HG03103 (cell line): Measurements from ENCODE around the gene DRD3.

Experiments
- ATAC-seq: cut with Tn5 transposase; IDR thresholded peaks from one replicate; pipeline ENCODE4 v1.9.1; 2021; ENCODE audit warnings: low read depth; ENCODE audit not compliant: unreplicated experiment

Gene DRD3

DNA sequence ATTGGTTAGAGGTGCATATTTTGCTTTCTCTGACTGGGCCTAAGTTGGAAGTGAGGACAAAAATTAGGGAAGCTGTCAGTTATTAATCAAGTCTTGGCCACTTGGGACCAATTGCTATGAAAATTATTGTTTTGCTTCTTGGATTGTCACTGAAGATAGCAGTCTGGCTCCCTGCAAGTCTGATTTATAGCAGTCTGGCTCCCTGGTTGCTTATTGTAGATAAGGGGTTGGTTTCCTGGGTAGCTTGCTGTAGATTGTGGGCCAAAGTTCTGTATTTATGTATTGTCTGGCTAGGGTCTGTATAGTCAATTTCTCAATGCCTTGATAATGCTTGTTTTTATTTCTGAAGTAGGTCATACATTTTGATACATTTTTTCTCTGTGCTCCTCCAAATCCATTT lies 13.3 kb upstream of the DRD3 start:
- no peak for ATAC-seq

DNA sequence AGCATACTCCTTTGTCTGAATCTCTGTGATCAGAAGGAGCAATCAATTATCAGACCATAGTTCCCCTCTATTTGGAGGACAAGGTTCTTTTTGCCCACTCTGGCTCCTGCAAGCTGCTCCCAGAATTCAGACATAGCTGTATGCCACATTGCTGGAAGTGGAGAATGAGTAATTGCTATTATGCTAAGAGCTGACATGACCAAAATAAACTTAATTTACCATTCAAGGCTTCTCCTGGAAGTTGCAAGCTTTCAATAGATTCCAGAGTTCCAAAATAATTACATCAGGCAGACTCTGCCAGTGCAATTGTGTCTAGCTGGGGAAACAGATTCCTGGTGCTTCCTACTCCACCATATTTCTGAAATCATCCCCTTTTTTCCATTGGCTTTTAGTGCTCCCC lies 7.6 kb upstream of the DRD3 start:
- ATAC-seq, result no peak

DNA sequence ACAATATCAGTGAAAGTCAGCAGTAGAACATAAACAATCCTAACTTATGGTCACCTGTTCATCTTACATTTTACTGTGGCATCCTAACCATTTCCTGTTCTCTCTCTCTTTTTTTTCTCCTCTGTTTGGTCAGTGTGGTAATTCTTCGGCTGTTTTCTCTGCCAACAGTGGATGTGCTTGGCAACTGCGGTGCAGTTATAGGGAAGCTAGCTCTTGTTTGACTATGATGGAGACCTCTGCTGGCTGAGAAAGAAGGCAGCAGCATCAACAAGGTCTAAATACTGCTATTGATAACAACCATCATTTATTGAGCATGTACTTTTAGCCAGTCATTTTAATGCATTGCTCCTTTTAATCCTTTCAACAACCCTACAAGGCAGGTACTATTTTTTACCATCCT lies 723 bp upstream of the DRD3 start:
- ATAC-seq, result no peak

DNA sequence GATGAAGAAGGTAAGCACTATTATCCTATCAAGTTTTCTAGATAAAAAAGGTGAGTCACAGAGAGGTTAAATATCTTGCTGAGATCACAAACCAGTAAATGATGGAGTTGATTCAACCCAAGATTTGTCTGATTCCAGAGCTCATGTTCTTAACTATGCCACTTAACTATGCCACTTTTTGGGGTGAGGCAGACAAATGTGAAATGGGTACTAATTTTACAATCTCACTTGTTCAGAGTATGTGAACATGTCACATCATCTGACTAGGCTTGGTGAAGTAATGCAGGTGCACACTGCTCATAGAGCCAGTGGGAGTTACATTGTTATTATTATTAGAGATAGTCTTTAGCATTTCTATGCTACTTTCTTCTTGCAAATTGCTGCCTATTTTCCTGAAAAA lies 2.0 kb downstream of the DRD3 start:
- no peak for ATAC-seq

DNA sequence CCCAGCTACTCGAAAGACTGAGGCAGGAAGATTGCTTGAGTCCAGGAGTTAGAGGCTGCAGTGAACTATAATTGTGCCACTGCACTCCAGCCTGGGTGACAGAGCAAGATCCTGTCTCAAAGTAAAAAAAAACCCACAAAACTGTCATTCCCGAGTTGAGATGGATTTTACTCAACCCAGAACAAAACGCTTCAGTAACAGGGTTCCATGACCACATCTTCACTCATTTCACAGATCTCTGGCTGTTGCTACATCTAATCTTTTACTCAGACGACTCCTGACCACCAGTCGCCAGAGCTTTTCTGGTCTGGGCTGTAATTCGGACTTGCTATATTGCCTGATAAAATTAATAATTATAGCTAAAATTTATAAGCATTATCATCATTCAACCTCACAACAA lies 2.4 kb downstream of the DRD3 start:
- no peak for ATAC-seq

DNA sequence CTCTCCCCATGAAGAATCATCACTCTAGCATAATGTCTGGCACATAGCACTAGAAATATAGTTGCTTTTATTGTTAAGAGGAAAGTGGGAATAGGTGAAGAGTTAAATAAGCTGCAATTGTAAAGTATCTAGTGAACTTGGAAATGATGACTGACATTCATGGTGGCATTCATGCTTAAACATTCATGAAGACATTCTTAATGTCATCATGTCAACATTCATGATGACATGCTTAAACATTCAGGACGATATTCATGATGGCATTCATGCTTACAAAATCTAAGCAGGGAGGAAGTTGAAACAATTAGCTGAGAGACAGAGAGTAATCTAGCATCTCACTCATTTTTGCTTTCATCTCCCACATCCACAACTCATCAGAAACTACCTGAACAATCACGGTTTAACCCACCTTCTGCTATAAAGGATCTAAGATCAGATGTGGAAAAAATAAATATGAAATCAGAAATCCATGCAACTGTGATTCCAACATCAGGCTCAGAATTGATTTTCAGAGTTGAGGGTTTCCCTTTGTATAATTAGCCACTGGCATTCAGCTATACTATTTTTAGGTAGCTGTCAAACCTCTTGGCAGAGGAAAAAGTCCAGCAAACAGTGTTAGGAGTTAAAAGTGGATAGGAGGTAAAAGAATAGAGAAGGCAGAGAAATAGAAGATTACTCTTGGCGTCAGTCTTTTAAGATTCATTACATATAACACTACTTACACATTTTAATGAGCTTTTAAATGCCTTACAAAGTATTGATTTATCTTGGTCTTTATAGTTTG lies 3.5 kb downstream of the DRD3 start:
- ATAC-seq, result no peak

DNA sequence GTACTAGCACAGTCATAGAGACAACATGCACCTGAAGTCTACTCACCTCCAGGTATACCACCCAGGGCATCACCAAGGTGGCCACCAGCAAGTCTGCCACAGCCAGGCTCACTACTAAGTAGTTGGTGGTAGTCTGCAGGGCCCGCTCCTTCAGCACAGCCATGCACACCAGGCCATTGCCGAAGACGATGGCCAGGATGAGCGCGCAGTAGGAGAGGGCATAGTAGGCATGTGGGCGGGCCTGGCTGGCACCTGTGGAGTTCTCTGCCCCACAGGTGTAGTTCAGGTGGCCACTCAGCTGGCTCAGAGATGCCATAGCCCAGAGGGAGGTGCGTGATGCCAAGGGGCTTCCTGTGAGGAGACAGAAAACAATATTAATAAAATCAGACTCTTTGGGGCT lies 7.2 kb downstream of the DRD3 start:
- ATAC-seq, result no peak

DNA sequence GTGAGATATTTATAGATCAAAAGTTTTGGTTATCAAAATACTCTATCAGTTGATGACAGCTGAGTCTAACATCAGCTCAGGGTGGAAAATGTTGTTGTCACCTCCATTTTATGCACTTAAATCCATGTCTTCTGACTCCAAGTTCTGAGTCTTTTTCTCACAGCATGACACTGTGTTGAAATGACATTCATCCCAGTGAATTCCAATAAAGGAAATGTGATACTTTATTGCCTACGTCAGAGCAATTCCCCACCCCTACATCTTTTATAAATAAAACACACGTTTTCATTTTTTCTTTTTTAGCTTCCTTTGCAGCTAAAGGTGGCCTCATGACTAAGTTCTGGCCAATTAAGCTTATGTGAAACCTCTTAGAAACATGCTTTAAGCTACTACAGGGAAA lies 10.7 kb downstream of the DRD3 start:
- no peak for ATAC-seq

DNA sequence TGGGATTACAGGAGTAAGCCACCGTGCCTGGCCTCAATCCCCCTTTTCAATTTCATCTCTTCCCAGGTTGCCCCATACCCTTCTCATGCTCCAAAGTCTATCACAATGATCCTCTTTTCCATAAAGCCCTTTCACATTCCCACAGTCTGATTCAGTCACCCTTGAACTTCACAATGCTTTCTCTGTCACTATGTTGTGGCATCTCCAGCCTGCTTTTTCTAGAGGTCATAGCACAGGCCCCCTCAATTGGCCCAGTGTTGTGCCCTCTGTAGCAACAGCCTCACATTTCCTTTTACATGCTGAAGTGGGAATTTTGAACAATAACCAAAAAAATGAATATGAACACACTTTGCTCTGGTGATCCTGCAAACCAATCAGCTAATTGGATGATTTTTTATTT lies 21.5 kb downstream of the DRD3 start:
- ATAC-seq, result no peak

DNA sequence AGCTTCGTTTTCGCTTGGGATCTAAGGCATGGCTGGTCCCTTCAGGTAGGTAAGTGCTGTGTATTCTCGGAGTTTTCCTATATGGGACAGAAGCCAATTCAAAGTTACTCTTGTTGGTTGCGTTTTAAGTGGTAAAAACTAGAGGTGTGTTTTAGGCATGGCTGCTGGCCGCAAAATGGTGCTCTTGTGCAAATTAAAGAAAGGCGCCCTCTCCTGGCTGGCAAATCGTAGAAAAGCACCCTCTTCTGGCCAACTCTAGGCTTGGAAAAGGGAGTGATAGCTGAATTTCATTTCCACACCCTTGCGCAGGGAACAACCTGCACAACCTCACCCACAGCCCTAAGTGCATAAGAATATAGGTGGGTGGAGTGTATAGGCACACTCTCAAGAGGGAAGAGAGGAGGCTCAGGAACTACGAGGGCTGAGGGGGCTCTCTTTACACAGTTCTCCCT lies 23.5 kb downstream of the DRD3 start:
- ATAC-seq, result no peak

DNA sequence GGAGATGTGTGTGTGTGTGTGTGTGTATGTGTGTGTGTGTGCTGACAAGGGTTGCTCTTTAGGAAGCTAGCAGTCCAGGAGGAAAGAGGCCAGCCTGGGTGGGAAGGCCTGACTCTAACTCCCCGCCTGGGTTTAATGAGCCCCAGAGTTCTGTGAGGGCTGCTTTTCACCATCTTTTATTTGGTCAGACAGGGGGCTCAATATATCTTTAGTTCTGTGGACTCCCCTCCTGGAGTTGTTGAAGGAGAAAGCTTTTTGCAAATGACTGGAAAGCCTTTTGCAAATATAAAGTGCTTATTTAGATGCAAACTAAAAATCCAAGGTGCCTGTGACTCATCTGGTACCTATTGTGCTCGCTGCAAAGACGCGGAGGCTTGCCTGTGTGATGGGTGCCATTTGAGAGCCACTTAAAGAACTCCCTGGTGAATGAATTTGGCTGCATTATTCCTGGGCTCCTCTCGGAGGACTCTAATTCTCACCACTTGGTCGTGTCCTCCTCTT lies 24.5 kb downstream of the DRD3 start:
- no peak for ATAC-seq

DNA sequence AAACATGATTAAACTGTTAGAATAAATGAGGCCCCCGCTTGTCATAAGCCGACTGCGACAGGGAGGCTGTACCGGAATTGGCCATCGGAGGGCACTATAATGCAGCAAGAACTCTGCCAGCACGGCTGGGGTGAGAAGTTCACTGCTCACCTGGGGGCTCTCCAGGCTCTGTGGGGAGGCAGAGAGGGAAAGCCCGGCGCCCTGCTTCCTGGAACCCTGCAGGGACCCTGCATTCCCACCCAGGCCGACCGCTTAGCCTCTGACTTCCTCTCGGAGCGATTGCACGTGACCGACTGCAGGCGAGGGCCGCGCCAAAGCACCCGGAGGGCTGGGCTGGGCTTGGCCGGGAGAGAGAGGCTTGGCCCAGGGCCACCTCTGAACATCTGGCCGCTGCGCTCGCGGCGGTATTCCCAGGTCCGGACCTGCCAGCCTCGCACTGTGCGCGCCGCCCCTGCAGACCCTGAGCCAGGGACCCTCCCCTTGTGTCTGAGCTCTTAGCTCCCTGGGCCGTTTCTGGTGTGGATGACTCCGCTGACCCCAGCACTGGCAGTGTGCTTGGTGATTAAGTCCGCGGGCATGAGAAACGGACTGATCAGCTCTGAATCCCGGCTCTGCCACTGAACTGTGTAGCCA lies 26.2 kb downstream of the DRD3 start:
- ATAC-seq, result peak; percentile 98

DNA sequence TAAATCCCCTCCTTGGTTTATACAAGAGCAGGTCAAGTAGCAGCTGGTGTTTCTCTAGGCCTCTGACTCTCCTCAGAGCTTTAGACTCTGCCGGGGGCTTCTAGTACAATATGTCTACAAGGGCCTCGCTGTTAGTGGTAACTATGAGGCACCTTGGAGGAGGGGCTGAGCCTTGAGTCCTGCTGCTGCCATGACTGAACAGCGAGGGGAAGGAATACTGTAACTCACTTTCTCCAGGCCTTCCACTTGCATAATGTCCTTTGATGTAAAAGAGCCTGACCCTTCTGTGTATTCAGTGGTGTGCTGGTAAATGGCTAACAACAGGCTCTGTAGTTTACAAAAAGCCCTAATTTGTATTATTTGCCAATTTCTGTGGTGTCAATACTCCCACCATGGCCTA lies 27.8 kb downstream of the DRD3 start:
- no peak for ATAC-seq

DNA sequence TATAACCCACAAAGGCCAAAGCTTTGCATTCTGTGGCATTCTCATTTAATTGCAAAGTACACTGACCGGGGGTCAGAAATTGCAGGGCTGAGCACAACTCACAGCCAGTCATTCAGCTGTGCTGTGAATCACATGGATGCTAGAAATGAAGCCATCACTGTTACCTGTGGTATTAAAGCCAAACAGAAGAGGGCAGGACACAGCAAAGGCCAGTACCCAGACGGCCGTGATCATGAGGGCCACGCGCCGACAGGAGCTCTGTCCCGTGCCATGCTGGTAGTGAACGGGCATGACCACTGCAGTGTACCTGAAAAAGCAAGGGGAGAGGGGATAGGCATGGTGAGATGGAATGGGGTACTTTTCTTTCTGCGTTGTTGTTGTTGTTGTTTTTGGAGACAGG lies 31.6 kb downstream of the DRD3 start:
- no peak for ATAC-seq

DNA sequence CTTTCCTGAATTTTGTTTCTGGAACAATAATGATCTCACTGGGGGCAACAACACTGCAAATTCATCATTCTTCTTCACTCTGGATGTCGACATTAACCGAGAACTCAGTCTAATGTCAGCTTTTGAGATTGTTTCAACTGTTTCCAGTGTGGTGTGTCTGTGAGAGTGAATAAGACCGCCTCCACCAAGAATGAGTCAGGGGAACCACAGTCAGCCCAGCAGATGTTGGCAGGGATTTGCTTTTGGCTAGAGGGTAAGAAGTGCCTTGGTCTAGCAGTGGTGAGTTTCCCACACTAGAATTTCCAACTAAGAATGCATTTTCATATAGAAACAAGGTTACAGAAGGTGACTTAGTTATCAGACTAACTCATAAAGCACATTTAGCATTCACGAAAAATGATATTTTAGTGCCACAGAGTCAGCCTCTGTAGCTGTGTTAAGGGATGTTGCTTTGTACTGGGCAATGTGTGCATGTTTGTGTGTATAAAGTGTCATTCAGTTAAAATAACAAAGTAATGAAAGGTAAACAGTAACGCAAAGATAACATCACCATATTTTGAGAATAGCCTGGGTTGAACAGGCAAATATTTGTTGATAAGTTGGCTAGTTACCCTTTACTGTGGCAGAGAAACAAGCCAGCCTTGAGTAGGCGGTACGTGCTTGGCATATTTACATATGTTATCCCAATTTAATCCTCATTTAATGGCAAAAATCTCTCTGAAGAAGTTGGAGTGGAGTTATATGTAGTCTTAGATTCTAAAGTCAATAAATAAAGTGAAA lies 33.8 kb downstream of the DRD3 start:
- ATAC-seq, result peak; percentile 74

DNA sequence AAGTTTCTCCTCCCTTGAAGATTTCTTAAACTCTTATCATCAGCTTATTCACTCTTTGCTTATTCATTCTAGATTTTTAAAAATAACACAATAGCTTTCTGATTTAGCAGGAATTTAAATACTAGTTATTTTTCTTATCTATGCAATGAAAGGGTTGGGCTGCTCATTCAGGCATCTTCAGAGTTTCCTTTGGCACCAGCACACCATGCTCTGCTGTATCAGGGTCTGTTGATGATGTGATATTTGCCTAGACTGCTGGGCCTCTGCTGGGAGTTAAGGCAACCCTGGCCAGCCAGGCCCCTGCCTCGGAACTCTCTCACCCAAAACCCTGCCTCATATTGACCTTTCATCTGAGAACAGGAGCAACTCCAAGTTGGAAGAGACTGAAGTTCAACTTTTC lies 35.0 kb downstream of the DRD3 start:
- ATAC-seq, result no peak

DNA sequence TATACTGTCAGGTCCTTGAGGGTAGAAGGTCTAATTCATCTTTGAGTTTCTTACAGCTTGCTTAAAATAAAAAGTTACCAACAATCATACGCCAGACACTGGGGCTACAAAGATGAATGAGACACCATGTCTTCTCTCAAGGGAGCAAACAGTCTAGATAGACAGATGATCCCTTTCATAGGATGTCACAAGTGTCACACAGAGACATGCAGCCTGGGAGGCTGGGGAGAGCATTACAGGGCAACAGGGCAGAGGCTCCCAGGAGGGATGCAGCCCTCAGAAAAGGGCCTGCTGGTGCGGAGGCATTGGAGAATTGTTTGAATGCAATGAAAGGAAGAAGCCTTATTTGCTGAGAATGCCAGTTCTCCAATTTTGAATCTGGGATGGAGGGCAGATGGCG lies 39.0 kb downstream of the DRD3 start:
- ATAC-seq, result no peak

DNA sequence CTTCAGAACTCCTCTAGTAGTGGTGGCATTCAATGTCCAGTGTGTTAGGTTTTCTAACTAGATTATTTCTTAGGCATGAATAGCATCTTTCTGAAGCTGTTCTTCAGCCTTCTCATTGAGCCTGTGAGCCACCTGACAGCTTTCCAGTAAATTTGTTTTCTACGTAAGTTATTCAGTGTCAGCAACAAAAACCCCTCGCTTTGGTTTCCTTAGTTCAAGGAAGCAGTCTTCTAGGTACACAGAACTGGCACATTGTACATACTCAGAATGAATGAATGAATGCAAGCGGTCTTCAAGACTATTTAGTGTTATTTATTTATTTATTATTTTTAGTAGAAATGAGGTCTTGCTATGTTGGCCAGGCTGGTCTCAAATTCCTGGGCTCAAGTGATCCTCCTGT lies 44.9 kb downstream of the DRD3 start:
- ATAC-seq, result no peak

DNA sequence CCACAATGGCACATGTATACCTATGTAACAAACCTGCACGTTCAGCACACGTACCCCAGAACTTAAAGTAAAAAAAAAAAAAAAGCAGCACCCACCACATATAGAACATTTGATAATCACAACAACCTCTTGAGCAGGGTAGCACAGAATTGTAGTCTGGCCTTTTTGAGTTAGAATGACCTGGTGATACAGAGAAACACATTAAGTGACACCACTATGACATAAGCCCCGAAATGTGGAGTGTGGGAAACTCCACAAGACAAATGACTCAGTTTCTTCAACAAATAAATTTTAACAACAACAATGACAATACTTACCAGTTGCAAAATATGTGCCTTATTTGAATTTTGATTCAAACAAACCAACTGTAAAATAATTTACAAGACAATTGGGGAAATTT lies 46.4 kb downstream of the DRD3 start:
- ATAC-seq, result no peak

DNA sequence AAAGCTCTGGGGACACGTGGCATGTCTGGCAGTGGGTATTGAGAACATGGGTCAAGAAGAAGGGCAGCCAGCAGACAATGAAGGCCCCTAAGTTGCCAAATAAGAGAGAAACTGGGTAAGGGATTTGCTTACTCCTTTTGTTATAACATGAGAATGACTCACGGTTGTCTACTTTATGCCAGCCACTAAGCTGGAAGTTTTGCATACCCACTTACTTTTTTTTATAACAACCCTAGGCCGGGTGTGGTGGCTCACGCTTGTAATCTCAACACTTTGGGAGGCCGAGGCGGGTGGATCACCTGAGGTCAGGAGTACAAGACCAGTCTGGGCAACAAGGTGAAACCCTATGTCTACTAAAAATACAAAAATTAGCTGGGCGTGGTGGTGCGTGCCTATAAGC lies 50.0 kb downstream of the DRD3 start:
- ATAC-seq, result no peak

DNA sequence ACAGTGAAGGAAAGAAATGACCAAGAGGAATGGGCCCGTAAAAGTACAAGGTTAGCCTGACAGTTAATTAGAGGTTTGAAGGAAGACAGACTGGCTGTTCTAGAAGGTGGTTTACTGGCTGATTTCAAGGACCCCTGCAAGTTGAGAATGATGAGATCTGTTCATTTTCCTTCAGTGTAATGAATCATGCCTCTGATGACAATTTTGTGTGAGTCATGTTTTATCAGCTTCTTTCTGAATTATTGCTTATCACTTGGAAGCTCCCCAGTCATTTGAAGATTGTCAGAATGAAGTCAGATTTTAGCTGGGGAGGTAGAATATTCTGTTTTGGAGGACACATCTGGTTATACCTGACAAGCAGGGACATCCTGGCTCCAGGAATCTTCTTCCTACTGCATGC lies 50.6 kb downstream of the DRD3 start:
- ATAC-seq, result no peak

DNA sequence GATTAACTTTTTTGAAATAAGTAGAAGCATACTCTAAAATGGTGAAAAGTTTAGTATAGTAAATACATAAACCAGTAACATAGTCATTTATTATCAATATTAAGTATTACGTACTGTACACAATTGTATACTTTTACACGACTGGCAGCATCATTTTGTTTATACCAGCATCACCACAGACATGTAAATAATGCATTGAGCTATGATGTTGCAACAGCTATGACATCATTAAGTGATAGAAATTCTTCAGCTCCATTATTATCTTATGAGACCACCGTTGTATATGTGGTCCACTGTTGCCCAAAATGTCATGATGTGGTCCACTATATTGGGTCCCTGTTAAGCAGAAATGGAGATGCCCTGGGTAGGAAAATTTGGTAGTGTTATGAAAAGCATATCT lies 51.3 kb downstream of the DRD3 start:
- ATAC-seq, result no peak
